ENCODE data around the gene RASA2. TPM values are rescaled to one million over a fixed set of nuclear protein-coding genes. Genes with fewer than 3 reads are reported as not detected.

The RASA2 gene
- polyA plus RNA-seq, 1 donor from 2014 or later, result 37.5 TPM

DNA sequence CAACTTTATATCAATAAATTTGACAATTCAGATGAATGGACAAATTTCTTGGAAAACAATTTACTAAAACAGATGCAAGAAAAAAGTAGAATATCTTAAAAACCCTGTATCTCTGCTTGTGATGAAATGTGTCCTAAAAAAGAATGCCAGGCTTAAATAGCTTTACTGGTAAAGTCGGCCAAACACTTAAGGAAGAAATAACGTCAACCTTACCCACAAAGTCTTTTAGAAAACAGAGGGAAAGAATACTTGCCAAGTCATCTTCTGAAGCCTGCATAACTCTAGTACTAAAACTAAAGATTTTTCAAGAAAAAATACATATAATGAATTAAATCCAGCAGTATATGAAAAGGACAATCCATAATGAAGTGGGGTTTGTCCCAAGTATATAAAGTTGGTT, 111.1 kb downstream of the RASA2 start:
- H4K20me1 ChIP-seq (ENCODE audit: insufficient read depth), result no peaks in the 10 kb centered on the region
- H3K9ac ChIP-seq (ENCODE audit: low read length), result no peak overlapping the region
- no peaks in the 10 kb centered on the region for H3F3A ChIP-seq (ENCODE audit: insufficient read depth, low read length, poor library complexity, severe bottlenecking)
- no peak overlapping the region for H2AFZ ChIP-seq (ENCODE audit: low read depth, low read length)
- no peak overlapping the region for H3K27ac ChIP-seq (ENCODE audit: low read length)
- no peaks in the 10 kb centered on the region for H3K27me3 ChIP-seq (ENCODE audit: insufficient read depth, low read depth, low read length)
- H3K79me2 ChIP-seq (replicated peaks; ENCODE audit: insufficient read depth, low read length), result no peaks in the 10 kb centered on the region
- peaks cover 5% of the 10 kb centered on the region for H3K9me3 ChIP-seq (ENCODE audit: low read length)
- H3K9me2 ChIP-seq (ENCODE audit: insufficient read depth, low read length), result no peaks in the 10 kb centered on the region
- TF ChIP-seq MXI1 (conservative IDR thresholded peaks at IDR 0.05; ENCODE audit: poor library complexity, severe bottlenecking) (no peak), EP300 (conservative IDR thresholded peaks at IDR 0.05; ENCODE audit: poor library complexity, severe bottlenecking) (no peak), POLR2AphosphoS5 (IDR thresholded peaks at IDR 0.05) (no peak), EZH2 (IDR thresholded peaks at IDR 0.05; ENCODE audit: borderline replicate concordance, insufficient read depth, low read length, poor library complexity, severe bottlenecking) (no peak), RAD21 (conservative IDR thresholded peaks at IDR 0.05) (no peak), TAF1 (IDR thresholded peaks at IDR 0.05; ENCODE audit: low read depth) (no peak), REST (IDR thresholded peaks at IDR 0.05; ENCODE audit: borderline replicate concordance) (no peak), SMC3 (conservative IDR thresholded peaks at IDR 0.05; ENCODE audit: poor library complexity) (no peak)
- TF ChIP-seq, protein P1, sequence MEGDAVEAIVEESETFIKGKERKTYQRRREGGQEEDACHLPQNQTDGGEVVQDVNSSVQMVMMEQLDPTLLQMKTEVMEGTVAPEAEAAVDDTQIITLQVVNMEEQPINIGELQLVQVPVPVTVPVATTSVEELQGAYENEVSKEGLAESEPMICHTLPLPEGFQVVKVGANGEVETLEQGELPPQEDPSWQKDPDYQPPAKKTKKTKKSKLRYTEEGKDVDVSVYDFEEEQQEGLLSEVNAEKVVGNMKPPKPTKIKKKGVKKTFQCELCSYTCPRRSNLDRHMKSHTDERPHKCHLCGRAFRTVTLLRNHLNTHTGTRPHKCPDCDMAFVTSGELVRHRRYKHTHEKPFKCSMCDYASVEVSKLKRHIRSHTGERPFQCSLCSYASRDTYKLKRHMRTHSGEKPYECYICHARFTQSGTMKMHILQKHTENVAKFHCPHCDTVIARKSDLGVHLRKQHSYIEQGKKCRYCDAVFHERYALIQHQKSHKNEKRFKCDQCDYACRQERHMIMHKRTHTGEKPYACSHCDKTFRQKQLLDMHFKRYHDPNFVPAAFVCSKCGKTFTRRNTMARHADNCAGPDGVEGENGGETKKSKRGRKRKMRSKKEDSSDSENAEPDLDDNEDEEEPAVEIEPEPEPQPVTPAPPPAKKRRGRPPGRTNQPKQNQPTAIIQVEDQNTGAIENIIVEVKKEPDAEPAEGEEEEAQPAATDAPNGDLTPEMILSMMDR (IDR thresholded peaks at IDR 0.05; ENCODE audit: poor library complexity, severe bottlenecking), result no peak
- H3K36me3 ChIP-seq (ENCODE audit: insufficient read depth, low read length), result peaks cover 22% of the 10 kb centered on the region
- H3K4me2 ChIP-seq (ENCODE audit: low read length), result no peak overlapping the region
- no peak overlapping the region for H3K4me3 ChIP-seq (ENCODE audit: low read length)

DNA sequence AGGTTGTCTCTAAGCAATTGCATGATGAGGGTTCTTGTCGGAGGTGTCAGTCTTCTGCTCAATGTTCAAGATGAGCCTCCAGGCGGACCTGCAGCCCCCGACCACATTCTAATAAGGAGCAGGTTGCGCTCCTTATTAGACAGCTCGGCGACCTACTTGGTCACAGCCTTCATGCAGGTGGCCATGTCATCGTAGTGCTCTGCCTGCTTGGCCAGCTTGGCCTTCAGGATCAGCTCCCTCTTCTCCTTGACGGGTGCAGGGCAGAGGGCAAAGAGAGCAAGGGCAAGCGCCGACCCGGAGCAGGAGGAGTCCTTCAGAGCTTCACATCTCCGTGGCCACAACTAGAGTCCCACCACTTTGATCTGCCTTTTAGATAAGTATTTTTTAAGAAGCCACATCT, 113.5 kb downstream of the RASA2 start:
- no peak overlapping the region for H3K27ac ChIP-seq (ENCODE audit: low read length)
- no peaks in the 10 kb centered on the region for H3K27me3 ChIP-seq (ENCODE audit: insufficient read depth, low read depth, low read length)
- no peaks in the 10 kb centered on the region for H4K20me1 ChIP-seq (ENCODE audit: insufficient read depth)
- H2AFZ ChIP-seq (ENCODE audit: low read depth, low read length), result no peak overlapping the region
- no peaks in the 10 kb centered on the region for H3K79me2 ChIP-seq (replicated peaks; ENCODE audit: insufficient read depth, low read length)
- H3K36me3 ChIP-seq (ENCODE audit: insufficient read depth, low read length), result peaks cover 22% of the 10 kb centered on the region
- no peak overlapping the region for H3K4me3 ChIP-seq (ENCODE audit: low read length)
- TF ChIP-seq REST (IDR thresholded peaks at IDR 0.05; ENCODE audit: borderline replicate concordance) (no peak), POLR2AphosphoS5 (IDR thresholded peaks at IDR 0.05) (no peak), SMC3 (conservative IDR thresholded peaks at IDR 0.05; ENCODE audit: poor library complexity) (no peak), TAF1 (IDR thresholded peaks at IDR 0.05; ENCODE audit: low read depth) (no peak), RAD21 (conservative IDR thresholded peaks at IDR 0.05) (no peak), MXI1 (conservative IDR thresholded peaks at IDR 0.05; ENCODE audit: poor library complexity, severe bottlenecking) (no peak), EP300 (conservative IDR thresholded peaks at IDR 0.05; ENCODE audit: poor library complexity, severe bottlenecking) (no peak), EZH2 (IDR thresholded peaks at IDR 0.05; ENCODE audit: borderline replicate concordance, insufficient read depth, low read length, poor library complexity, severe bottlenecking) (no peak)
- TF ChIP-seq, protein P1 (IDR thresholded peaks at IDR 0.05; ENCODE audit: poor library complexity, severe bottlenecking), result no peak
- no peaks in the 10 kb centered on the region for H3K9me2 ChIP-seq (ENCODE audit: insufficient read depth, low read length)
- no peak overlapping the region for H3K9ac ChIP-seq (ENCODE audit: low read length)
- peaks cover 5% of the 10 kb centered on the region for H3K9me3 ChIP-seq (ENCODE audit: low read length)
- no peaks in the 10 kb centered on the region for H3F3A ChIP-seq (ENCODE audit: insufficient read depth, low read length, poor library complexity, severe bottlenecking)
- H3K4me2 ChIP-seq (ENCODE audit: low read length), result no peak overlapping the region
